ENCODE measurements around the gene CCDC12.
A peak's percentile ranks its signal among the peaks of the same experiment; 100 is the strongest.

CCDC12 gene

GRCh38 chr3:46895761-46896160, 80.8 kb downstream of the CCDC12 start:
- no peaks in the 10 kb centered on the region for H3K9me3 Mint-ChIP-seq
- no peak for DNase-seq
- peaks cover 15% of the 10 kb centered on the region for H3K27me3 Mint-ChIP-seq (ENCODE audit: low read depth, poor library complexity)
- no peak overlapping the region for H3K27ac Mint-ChIP-seq
- H3K4me3 Mint-ChIP-seq = no peak overlapping the region
- H3K36me3 Mint-ChIP-seq (ENCODE audit: low read depth) = no peaks in the 10 kb centered on the region
- peaks cover 35% of the 10 kb centered on the region for H3K4me1 Mint-ChIP-seq
- TF ChIP-seq CTCF (IDR thresholded peaks at IDR 0.05) = no peak

- peaks cover 20% of the 10 kb centered on the region for H3K27me3 Mint-ChIP-seq (ENCODE audit: low read depth, poor library complexity)
- no peak overlapping the region for H3K4me3 Mint-ChIP-seq
- H3K36me3 Mint-ChIP-seq (ENCODE audit: low read depth) = no peaks in the 10 kb centered on the region
- no peak overlapping the region for H3K27ac Mint-ChIP-seq
- peaks cover 36% of the 10 kb centered on the region for H3K4me1 Mint-ChIP-seq
- peak; percentile 80 for DNase-seq
- no peaks in the 10 kb centered on the region for H3K9me3 Mint-ChIP-seq
- TF ChIP-seq CTCF (IDR thresholded peaks at IDR 0.05) = peak; percentile 81
Measured at GRCh38 chr3:46895204-46895660, 81.3 kb downstream of the CCDC12 start.

GRCh38 chr3:46894256-46894655, 82.3 kb downstream of the CCDC12 start:
- H3K9me3 Mint-ChIP-seq = no peaks in the 10 kb centered on the region
- H3K4me3 Mint-ChIP-seq = no peak overlapping the region
- no peak for DNase-seq
- peaks cover 36% of the 10 kb centered on the region for H3K4me1 Mint-ChIP-seq
- no peaks in the 10 kb centered on the region for H3K36me3 Mint-ChIP-seq (ENCODE audit: low read depth)
- no peak for TF ChIP-seq CTCF (IDR thresholded peaks at IDR 0.05)
- H3K27me3 Mint-ChIP-seq (ENCODE audit: low read depth, poor library complexity) = peaks cover 22% of the 10 kb centered on the region
- no peak overlapping the region for H3K27ac Mint-ChIP-seq

- no peak for TF ChIP-seq CTCF (IDR thresholded peaks at IDR 0.05)
- Mint-ChIP-seq H3K4me3 (no peak overlapping the region), H3K27ac (no peak overlapping the region), H3K4me1 (peaks cover 36% of the 10 kb centered on the region), H3K27me3 (ENCODE audit: low read depth, poor library complexity) (peaks cover 20% of the 10 kb centered on the region), H3K36me3 (ENCODE audit: low read depth) (no peaks in the 10 kb centered on the region), H3K9me3 (no peaks in the 10 kb centered on the region)
- DNase-seq = no peak
Measured at GRCh38 chr3:46893763-46894162, 82.8 kb downstream of the CCDC12 start.

- TF ChIP-seq CTCF (IDR thresholded peaks at IDR 0.05) = no peak
- Mint-ChIP-seq H3K9me3 (no peaks in the 10 kb centered on the region), H3K4me3 (peak overlapping the region; percentile 69), H3K27ac (no peak overlapping the region), H3K36me3 (ENCODE audit: low read depth) (no peaks in the 10 kb centered on the region), H3K4me1 (peaks cover 38% of the 10 kb centered on the region), H3K27me3 (ENCODE audit: low read depth, poor library complexity) (peaks cover 20% of the 10 kb centered on the region)
- no peak for DNase-seq
Measured at GRCh38 chr3:46893146-46893748, 83.3 kb downstream of the CCDC12 start.

Measured in nephron progenitor cell (in vitro differentiated cells).